GM12878 (cell line): Measurements from ENCODE around the gene TRIM17. TPM values are rescaled to one million over a fixed set of nuclear protein-coding genes. Genes with fewer than 3 reads are reported as not detected.

Experiments used
- ATF7 ChIP-seq: fragments of 450-650 bp; IDR thresholded peaks from 2 replicates; pipeline ENCODE4 v1.6.1; 2016; ENCODE audit warnings: low read depth, mild to moderate bottlenecking
- CREM ChIP-seq: IDR thresholded peaks from 2 replicates; pipeline ENCODE4 v1.6.1; 2014; ENCODE audit warnings: antibody characterized with exemption, low read depth
- FOS ChIP-seq: IDR thresholded peaks from 3 replicates; pipeline ENCODE4 v1.6.1; 2011; ENCODE audit warnings: borderline replicate concordance; ENCODE audit not compliant: insufficient read length; ENCODE audit errors: extremely low read depth
- GABPA ChIP-seq: IDR thresholded peaks from 2 replicates; pipeline ENCODE4 v1.6.1; 2014; ENCODE audit warnings: antibody characterized with exemption, low read depth, mild to moderate bottlenecking, inconsistent platforms
- HCFC1 ChIP-seq: fragments of 150-350 bp; IDR thresholded peaks from 2 replicates; pipeline ENCODE4 v1.6.1; 2014; ENCODE audit warnings: low read length
- HDGF ChIP-seq: fragments of 450-650 bp; IDR thresholded peaks from 2 replicates; pipeline ENCODE4 v1.6.1; 2016; ENCODE audit warnings: antibody characterized with exemption
- IKZF2 ChIP-seq, 2 experiments: fragments of 450-650 bp; IDR thresholded peaks; 2 replicates each; pipeline ENCODE4 v1.6.1; 2017; ENCODE audit warnings: mild to moderate bottlenecking in 2 of 2, moderate library complexity in 2 of 2
- JUNB ChIP-seq: IDR thresholded peaks from 2 replicates; pipeline ENCODE4 v1.6.1; 2016; ENCODE audit warnings: antibody characterized with exemption, mild to moderate bottlenecking
- NFYB ChIP-seq: IDR thresholded peaks from 2 replicates; pipeline ENCODE4 v1.6.1; 2011; ENCODE audit warnings: low read depth, mild to moderate bottlenecking, low read length, improper control_type of control experiment, moderate library complexity; ENCODE audit not compliant: insufficient read depth
- NR2C2 ChIP-seq: IDR thresholded peaks from 2 replicates; pipeline ENCODE4 v1.6.1; 2011; ENCODE audit warnings: borderline replicate concordance, low read depth; ENCODE audit not compliant: control insufficient read depth, insufficient read length
- POLR2A ChIP-seq: IDR thresholded peaks from 2 replicates; pipeline ENCODE4 v1.6.1; 2011; ENCODE audit warnings: low read depth, mild to moderate bottlenecking, low read length
- POLR2AphosphoS2 ChIP-seq: IDR thresholded peaks from 2 replicates; pipeline ENCODE4 v1.6.1; 2011; ENCODE audit warnings: low read depth, mild to moderate bottlenecking, low read length, improper control_type of control experiment, moderate library complexity
- POLR2AphosphoS5 ChIP-seq: IDR thresholded peaks from 2 replicates; pipeline ENCODE4 v1.6.1; 2011; ENCODE audit warnings: mild to moderate bottlenecking, low read length, inconsistent platforms
- RAD21 ChIP-seq: IDR thresholded peaks from 2 replicates; pipeline ENCODE4 v1.6.1; 2011; ENCODE audit warnings: mild to moderate bottlenecking, low read depth, low read length, moderate library complexity; ENCODE audit not compliant: insufficient read depth
- RCOR1 ChIP-seq: conservative IDR thresholded peaks from 2 replicates; pipeline ENCODE4 v1.6.1; 2012; ENCODE audit warnings: low read depth, low read length, improper control_type of control experiment
- RFX5 ChIP-seq: IDR thresholded peaks from 2 replicates; pipeline ENCODE4 v1.6.1; 2011; ENCODE audit warnings: low read depth, low read length, improper control_type of control experiment
- SIX5 ChIP-seq: IDR thresholded peaks from 2 replicates; pipeline ENCODE4 v1.6.1; 2011; ENCODE audit warnings: mild to moderate bottlenecking, low read depth, low read length, moderate library complexity; ENCODE audit not compliant: severe bottlenecking
- SMAD1 ChIP-seq: fragments of 450-650 bp; IDR thresholded peaks from 2 replicates; pipeline ENCODE4 v1.6.1; 2018; ENCODE audit warnings: mild to moderate bottlenecking, low read depth; ENCODE audit not compliant: partially characterized antibody
- SMARCA5 ChIP-seq: fragments of 450-650 bp; IDR thresholded peaks from 2 replicates; pipeline ENCODE4 v1.6.1; 2017; ENCODE audit warnings: mild to moderate bottlenecking
- SREBF1 ChIP-seq: IDR thresholded peaks from 2 replicates; pipeline ENCODE4 v1.6.1; 2012; ENCODE audit warnings: mild to moderate bottlenecking, low read length
- SUPT20H ChIP-seq: IDR thresholded peaks from 2 replicates; pipeline ENCODE4 v1.6.1; 2011; ENCODE audit warnings: low read depth, mild to moderate bottlenecking, low read length, moderate library complexity, borderline replicate concordance; ENCODE audit not compliant: control insufficient read depth
- TCF12 ChIP-seq: IDR thresholded peaks from 2 replicates; pipeline ENCODE4 v1.6.1; 2011; ENCODE audit warnings: low read depth, mild to moderate bottlenecking, low read length
- WRNIP1 ChIP-seq: IDR thresholded peaks from 2 replicates; pipeline ENCODE4 v1.6.1; 2011; ENCODE audit warnings: low read depth, low read length, improper control_type of control experiment, borderline replicate concordance
- YY1 ChIP-seq: IDR thresholded peaks from 2 replicates; pipeline ENCODE4 v1.6.1; 2011; ENCODE audit warnings: low read depth, mild to moderate bottlenecking, low read length
- ZBED1 ChIP-seq: IDR thresholded peaks from 2 replicates; pipeline ENCODE4 v1.6.1; 2016; ENCODE audit warnings: borderline replicate concordance
- ZNF24 ChIP-seq: fragments of 450-650 bp; IDR thresholded peaks from 2 replicates; pipeline ENCODE4 v1.6.1; 2017; ENCODE audit warnings: antibody characterized with exemption, mild to moderate bottlenecking
- ZSCAN29 ChIP-seq: fragments of 450-650 bp; IDR thresholded peaks from 2 replicates; pipeline ENCODE4 v1.6.1; 2017; ENCODE audit warnings: mild to moderate bottlenecking, moderate library complexity
- polyA plus RNA-seq, 11 experiments: library from polyadenylated mRNA; depleted of rRNA in 4 of 11; unstranded in 6 of 11; stranded (reverse) in 5 of 11; fragments of >200 nt; fragmentation: Nextera tagmentation in 4 of 11; fragmentation: Illumina TruSeq in 1 of 11; extraction: Ambion mirVana in 4 of 11; extraction: Trizol in 1 of 11; gene quantifications; 1 replicate in 1 of 11; 2 replicates in 10 of 11; pipeline versions ENCODE4 v1.2.1 to v1.2.3, GENCODE V29; 2011 to 2016; ENCODE audit warnings: inconsistent platforms in 2 of 11, missing spikeins in 2 of 11, low read depth in 1 of 11
- total RNA-seq, 4 experiments: library from RNA; depleted of rRNA in 3 of 4; stranded (reverse); fragments of >200 nt in 3 of 4; fragmentation: Illumina TruSeq in 1 of 4; extraction: Trizol in 1 of 4; gene quantifications; 2 replicates each; pipeline versions ENCODE4 v1.2.1 to v1.2.3, GENCODE V29; 2013 to 2021
- TF ChIP-seq, protein P1 (sequence below): fragments of 450-650 bp; conservative IDR thresholded peaks from 2 replicates; pipeline ENCODE4 v1.6.1; 2017; ENCODE audit warnings: mild to moderate bottlenecking, moderate library complexity
- TF ChIP-seq, protein P2 (sequence below): fragments of 450-650 bp; IDR thresholded peaks from 2 replicates; pipeline ENCODE4 v1.6.1; 2017; ENCODE audit warnings: borderline replicate concordance

TRIM17 gene
- total and polyA plus RNA-seq, 10 of the 15 experiments (the other 5 are each of a cell fraction or from before 2014, with no cell fraction given) = 0.16 to 0.32 TPM; not detected in 8

DNA sequence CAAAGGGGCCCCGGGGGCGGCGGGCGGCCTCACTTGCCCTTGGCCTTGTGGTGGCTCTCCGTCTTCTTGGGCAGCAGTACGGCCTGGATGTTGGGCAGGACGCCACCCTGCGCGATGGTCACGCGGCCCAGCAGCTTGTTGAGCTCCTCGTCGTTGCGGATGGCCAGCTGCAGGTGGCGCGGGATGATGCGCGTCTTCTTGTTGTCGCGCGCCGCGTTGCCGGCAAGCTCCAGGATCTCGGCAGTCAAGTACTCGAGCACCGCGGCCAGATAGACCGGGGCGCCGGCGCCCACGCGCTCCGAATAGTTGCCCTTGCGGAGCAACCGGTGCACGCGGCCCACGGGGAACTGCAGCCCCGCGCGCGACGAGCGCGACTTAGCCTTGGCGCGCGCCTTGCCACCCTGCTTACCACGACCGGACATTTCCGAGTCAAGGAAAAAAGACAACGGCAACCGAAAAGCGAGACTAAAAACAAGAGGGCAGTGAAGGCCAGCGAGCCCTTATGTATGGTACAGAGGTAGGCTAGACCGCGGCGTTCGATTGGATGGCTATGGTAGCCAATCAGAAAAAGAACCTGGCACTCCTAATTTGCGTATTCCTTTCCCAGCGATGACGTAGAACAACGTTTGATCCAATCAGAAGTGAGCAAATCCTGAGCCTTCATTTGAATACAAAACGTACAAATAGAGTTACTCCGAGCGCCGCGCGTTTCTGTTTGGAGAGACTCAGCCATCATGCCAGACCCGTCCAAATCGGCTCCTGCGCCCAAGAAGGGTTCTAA, 40.9 kb upstream of the TRIM17 start (continued):
- TF ChIP-seq ATF7 (peak; percentile 37; the same call in 1 of the 2 replicates), SREBF1 (no peak), CREM (peak; percentile 72), IKZF2 (IDR thresholded peaks at IDR 0.05) (no peak), RFX5 (no peak), HDGF (no peak), POLR2A (peak; percentile 93), RAD21 (no peak), JUNB (no peak), RCOR1 (no peak), FOS (peak; percentile 61), WRNIP1 (no peak), HCFC1 (no peak), YY1 (0 out of 2 replicates have a peak, but pooled peaks have one; percentile 7), ZBED1 (peak; percentile 67), NFYB (peak; percentile 95), POLR2AphosphoS5 (peak; percentile 87), SMARCA5 (no peak), TCF12 (no peak), SIX5 (no peak), SMAD1 (peak; percentile 53), NR2C2 (no peak), ZNF24 (no peak), SUPT20H (no peak), GABPA (no peak), ZSCAN29 (peak; percentile 98), POLR2AphosphoS2 (peak; percentile 30; the same call in 1 of the 2 replicates)
- TF ChIP-seq, protein P1, sequence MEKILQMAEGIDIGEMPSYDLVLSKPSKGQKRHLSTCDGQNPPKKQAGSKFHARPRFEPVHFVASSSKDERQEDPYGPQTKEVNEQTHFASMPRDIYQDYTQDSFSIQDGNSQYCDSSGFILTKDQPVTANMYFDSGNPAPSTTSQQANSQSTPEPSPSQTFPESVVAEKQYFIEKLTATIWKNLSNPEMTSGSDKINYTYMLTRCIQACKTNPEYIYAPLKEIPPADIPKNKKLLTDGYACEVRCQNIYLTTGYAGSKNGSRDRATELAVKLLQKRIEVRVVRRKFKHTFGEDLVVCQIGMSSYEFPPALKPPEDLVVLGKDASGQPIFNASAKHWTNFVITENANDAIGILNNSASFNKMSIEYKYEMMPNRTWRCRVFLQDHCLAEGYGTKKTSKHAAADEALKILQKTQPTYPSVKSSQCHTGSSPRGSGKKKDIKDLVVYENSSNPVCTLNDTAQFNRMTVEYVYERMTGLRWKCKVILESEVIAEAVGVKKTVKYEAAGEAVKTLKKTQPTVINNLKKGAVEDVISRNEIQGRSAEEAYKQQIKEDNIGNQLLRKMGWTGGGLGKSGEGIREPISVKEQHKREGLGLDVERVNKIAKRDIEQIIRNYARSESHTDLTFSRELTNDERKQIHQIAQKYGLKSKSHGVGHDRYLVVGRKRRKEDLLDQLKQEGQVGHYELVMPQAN = 0 out of 2 replicates have a peak, but pooled peaks have one; percentile 40
- TF ChIP-seq, protein P2, sequence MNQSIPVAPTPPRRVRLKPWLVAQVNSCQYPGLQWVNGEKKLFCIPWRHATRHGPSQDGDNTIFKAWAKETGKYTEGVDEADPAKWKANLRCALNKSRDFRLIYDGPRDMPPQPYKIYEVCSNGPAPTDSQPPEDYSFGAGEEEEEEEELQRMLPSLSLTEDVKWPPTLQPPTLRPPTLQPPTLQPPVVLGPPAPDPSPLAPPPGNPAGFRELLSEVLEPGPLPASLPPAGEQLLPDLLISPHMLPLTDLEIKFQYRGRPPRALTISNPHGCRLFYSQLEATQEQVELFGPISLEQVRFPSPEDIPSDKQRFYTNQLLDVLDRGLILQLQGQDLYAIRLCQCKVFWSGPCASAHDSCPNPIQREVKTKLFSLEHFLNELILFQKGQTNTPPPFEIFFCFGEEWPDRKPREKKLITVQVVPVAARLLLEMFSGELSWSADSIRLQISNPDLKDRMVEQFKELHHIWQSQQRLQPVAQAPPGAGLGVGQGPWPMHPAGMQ = no peak
